ENCODE data around the gene GRIN1.

GRIN1 gene

GRCh38 chr9:137181680-137182079 is 42.7 kb downstream of the GRIN1 start:
- in situ Hi-C loops (cut with HindIII; ENCODE audit: low sequenced_read_pairs), result no loop called here
- no peak for TF ChIP-seq CTCF (IDR thresholded peaks at IDR 0.05; ENCODE audit: low read depth, low read length, missing control alignments)
- no peak for DNase-seq (ENCODE audit: low read depth)
- no peak overlapping the region for H3K4me3 ChIP-seq (ENCODE audit: low read depth, low read length)

GRCh38 chr9:137182836-137183235 is 43.9 kb downstream of the GRIN1 start:
- in situ Hi-C loops (cut with HindIII; ENCODE audit: low sequenced_read_pairs), result no loop called here
- TF ChIP-seq CTCF (IDR thresholded peaks at IDR 0.05; ENCODE audit: low read depth, low read length, missing control alignments), result no peak
- DNase-seq (ENCODE audit: low read depth), result no peak
- H3K4me3 ChIP-seq (ENCODE audit: low read depth, low read length), result no peak overlapping the region

DNA sequence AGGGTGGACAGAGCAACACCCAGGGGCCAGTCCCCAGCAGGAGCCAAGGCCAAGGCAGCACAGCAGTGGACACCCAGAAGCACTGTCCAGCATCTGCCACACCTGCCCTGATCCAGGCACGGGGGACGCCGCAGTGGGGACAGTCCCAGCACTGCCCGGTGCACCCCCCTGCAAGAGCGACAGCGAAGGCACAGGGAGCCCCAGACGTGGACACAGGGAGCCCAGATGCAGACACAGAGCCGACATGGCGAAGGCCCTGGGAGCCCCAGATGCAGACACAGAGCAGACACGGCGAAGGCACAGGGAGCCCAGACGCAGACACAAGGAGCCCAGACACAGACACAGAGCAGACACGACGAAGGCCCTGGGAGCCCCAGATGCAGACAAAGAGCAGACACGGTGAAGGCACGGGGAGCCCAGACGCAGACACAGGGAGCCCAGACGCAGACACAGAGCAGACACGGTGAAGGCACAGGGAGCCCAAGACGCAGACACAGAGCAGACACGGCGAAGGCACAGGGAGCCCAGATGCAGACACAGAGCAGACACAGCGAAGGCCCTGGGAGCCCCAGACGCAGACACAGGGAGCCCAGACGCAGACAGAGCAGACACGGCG is 45.1 kb downstream of the GRIN1 start:
- TF ChIP-seq CTCF (IDR thresholded peaks at IDR 0.05; ENCODE audit: low read depth, low read length, missing control alignments), result no peak
- in situ Hi-C loops (cut with HindIII; ENCODE audit: low sequenced_read_pairs), result no loop called here
- DNase-seq (ENCODE audit: low read depth), result no peak

DNA sequence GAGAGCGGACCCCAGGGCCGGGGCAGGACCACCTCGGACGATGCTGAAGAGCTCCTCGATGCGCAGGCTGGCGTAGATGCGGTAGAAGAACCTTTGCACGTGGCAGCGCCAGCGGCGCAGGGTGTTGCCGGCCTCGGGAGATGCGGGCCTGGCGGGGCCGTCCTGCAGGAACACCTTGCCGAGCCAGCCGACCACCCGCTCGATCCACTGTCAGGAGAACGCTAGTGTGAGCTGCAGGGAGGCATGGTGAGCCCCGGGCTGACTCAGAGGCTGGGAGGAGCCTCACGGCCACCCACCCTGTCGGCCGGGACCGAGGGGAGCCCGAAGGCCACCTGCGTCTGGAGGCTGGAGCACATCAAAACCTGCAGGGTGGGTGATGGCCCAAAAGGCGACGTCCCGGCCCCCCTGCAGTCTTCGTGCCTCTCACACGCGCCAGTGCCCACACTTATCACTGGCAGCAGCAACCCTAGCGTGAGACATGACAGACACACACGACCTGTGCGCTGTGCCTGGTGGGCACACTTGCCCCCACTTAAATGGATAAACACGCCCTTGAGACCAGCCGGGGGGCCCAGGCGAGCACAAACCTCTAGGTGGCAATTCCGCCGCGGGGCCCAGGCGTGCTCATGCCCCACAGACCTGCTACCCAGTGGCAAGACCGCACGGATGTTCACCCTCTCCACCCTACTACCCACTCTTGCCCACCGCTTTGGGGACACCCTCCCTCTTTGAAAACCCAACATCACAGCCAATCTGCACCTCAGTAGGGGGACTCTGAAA is 46.1 kb downstream of the GRIN1 start:
- no peak for TF ChIP-seq CTCF (IDR thresholded peaks at IDR 0.05; ENCODE audit: low read depth, low read length, missing control alignments)
- no peak for DNase-seq (ENCODE audit: low read depth)
- H3K4me3 ChIP-seq (ENCODE audit: low read depth, low read length), result no peak overlapping the region
- in situ Hi-C loops (cut with HindIII; ENCODE audit: low sequenced_read_pairs), result no loop called here

More for the DNA sequence above, 45.1 kb downstream of the GRIN1 start:
- H3K4me3 ChIP-seq (ENCODE audit: low read depth, low read length), result no peak overlapping the region

GRCh38 chr9:137185921-137186320 is 47.0 kb downstream of the GRIN1 start:
- no peak for TF ChIP-seq CTCF (IDR thresholded peaks at IDR 0.05; ENCODE audit: low read depth, low read length, missing control alignments)
- H3K4me3 ChIP-seq (ENCODE audit: low read depth, low read length), result no peak overlapping the region
- DNase-seq (ENCODE audit: low read depth), result no peak
- in situ Hi-C loops (cut with HindIII; ENCODE audit: low sequenced_read_pairs), result no loop called here

GRCh38 chr9:137186385-137186784 is 47.4 kb downstream of the GRIN1 start:
- no peak for DNase-seq (ENCODE audit: low read depth)
- no peak for TF ChIP-seq CTCF (IDR thresholded peaks at IDR 0.05; ENCODE audit: low read depth, low read length, missing control alignments)
- in situ Hi-C loops (cut with HindIII; ENCODE audit: low sequenced_read_pairs), result no loop called here
- no peak overlapping the region for H3K4me3 ChIP-seq (ENCODE audit: low read depth, low read length)
